MM.1S (cell line): ENCODE measurements around the gene SPATS2.

Source experiments
- DNase-seq: peaks from one replicate; pipeline ENCODE4 v3.0.0-alpha.2; 2015
- H2AFZ ChIP-seq: fragments of 300-600 bp; sonication (generic); 2 replicates; pipeline ENCODE4 v1.6.0; 2016; ENCODE audit warnings: antibody characterized with exemption, low read length
- H3F3A ChIP-seq: fragments of 300-600 bp; sonication (generic); 2 replicates; pipeline ENCODE4 v1.6.1; 2016; ENCODE audit warnings: mild to moderate bottlenecking, antibody characterized with exemption, low read length, moderate library complexity, mixed read lengths; ENCODE audit not compliant: insufficient read depth
- H3K27ac ChIP-seq: fragments of 300-600 bp; sonication (generic); 2 replicates; pipeline ENCODE4 v1.5.1; 2016; ENCODE audit warnings: mild to moderate bottlenecking, low read length
- H3K27me3 ChIP-seq: fragments of 300-600 bp; sonication (generic); replicated peaks from 2 replicates; pipeline ENCODE4 v1.6.0; 2016; ENCODE audit warnings: low read length; ENCODE audit not compliant: insufficient read depth
- H3K36me3 ChIP-seq: fragments of 300-600 bp; sonication (generic); replicated peaks from 2 replicates; pipeline ENCODE4 v1.6.1; 2016; ENCODE audit warnings: mild to moderate bottlenecking, low read length, mixed read lengths; ENCODE audit not compliant: insufficient read depth
- H3K4me1 ChIP-seq: fragments of 300-600 bp; sonication (generic); 2 replicates; pipeline ENCODE4 v1.6.1; 2016; ENCODE audit warnings: low read length, mixed read lengths
- H3K4me2 ChIP-seq: fragments of 300-600 bp; sonication (generic); 2 replicates; pipeline ENCODE4 v1.6.0; 2016; ENCODE audit warnings: low read depth, low read length
- H3K4me3 ChIP-seq: fragments of 300-600 bp; sonication (generic); 2 replicates; pipeline ENCODE4 v1.5.1; 2016; ENCODE audit warnings: low read length, mixed read lengths
- H3K79me2 ChIP-seq: fragments of 300-600 bp; sonication (generic); 2 replicates; pipeline ENCODE4 v1.6.1; 2016; ENCODE audit warnings: mixed run types, low read length, mixed read lengths
- H3K9ac ChIP-seq: fragments of 300-600 bp; sonication (generic); 2 replicates; pipeline ENCODE4 v1.6.1; 2016; ENCODE audit warnings: low read length, mixed read lengths
- H3K9me2 ChIP-seq: fragments of 300-600 bp; sonication (generic); replicated peaks from 2 replicates; pipeline ENCODE4 v1.6.1; 2016; ENCODE audit warnings: mild to moderate bottlenecking, low read length, mixed read lengths; ENCODE audit not compliant: insufficient read depth
- H3K9me3 ChIP-seq: fragments of 300-600 bp; sonication (generic); replicated peaks from 2 replicates; pipeline ENCODE4 v1.6.1; 2016; ENCODE audit warnings: mild to moderate bottlenecking, low read length, mixed read lengths; ENCODE audit not compliant: insufficient read depth
- H4K20me1 ChIP-seq: fragments of 300-600 bp; sonication (generic); 2 replicates; pipeline ENCODE4 v1.6.1; 2016; ENCODE audit warnings: mild to moderate bottlenecking, low read length, moderate library complexity, mixed read lengths; ENCODE audit not compliant: insufficient read depth
- EZH2 ChIP-seq: fragments of 300-600 bp; sonication (generic); optimal IDR thresholded peaks from 2 replicates; pipeline ENCODE3; 2017; ENCODE audit warnings: low read depth, mild to moderate bottlenecking, antibody characterized with exemption, low read length, mixed read lengths
- EZH2phosphoT487 ChIP-seq: fragments of 300-600 bp; sonication (generic); IDR thresholded peaks from 2 replicates; pipeline ENCODE4 v1.6.1; 2018; ENCODE audit warnings: antibody characterized with exemption, low read length
- TF ChIP-seq, protein P1 (sequence below): fragments of 300-600 bp; sonication (generic); IDR thresholded peaks from 2 replicates; pipeline ENCODE4 v1.5.1; 2016; ENCODE audit warnings: antibody characterized with exemption, low read length, mixed read lengths

The SPATS2 gene

DNA sequence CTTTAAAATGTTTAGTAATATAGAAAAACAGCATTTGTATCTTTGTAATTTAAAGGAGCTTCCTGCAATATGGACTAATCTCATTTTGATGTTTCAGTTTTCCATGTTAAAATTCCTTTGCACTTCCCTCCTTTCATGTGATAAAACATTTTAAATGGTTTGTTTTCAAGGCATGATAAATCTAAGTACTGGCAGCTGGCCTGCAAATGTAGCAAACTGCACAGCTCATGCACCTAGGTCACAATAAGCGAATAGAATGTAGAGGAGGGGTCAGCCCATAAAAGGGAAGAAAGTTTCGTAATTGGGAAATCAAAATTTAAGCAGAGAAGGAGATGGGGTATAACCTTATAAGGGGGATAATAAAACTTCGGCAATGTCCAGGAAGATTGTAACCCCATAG is 91.6 kb downstream of the SPATS2 start:
- no peak overlapping the region for H3K27ac ChIP-seq
- H3F3A ChIP-seq = no peaks in the 10 kb centered on the region
- H3K4me2 ChIP-seq = no peak overlapping the region
- H3K9me2 ChIP-seq = no peaks in the 10 kb centered on the region
- DNase-seq = no peak
- H3K4me3 ChIP-seq = no peak overlapping the region
- H3K9me3 ChIP-seq = no peaks in the 10 kb centered on the region
- no peak for TF ChIP-seq EZH2phosphoT487
- TF ChIP-seq EZH2 = no peak
- TF ChIP-seq, protein P1, sequence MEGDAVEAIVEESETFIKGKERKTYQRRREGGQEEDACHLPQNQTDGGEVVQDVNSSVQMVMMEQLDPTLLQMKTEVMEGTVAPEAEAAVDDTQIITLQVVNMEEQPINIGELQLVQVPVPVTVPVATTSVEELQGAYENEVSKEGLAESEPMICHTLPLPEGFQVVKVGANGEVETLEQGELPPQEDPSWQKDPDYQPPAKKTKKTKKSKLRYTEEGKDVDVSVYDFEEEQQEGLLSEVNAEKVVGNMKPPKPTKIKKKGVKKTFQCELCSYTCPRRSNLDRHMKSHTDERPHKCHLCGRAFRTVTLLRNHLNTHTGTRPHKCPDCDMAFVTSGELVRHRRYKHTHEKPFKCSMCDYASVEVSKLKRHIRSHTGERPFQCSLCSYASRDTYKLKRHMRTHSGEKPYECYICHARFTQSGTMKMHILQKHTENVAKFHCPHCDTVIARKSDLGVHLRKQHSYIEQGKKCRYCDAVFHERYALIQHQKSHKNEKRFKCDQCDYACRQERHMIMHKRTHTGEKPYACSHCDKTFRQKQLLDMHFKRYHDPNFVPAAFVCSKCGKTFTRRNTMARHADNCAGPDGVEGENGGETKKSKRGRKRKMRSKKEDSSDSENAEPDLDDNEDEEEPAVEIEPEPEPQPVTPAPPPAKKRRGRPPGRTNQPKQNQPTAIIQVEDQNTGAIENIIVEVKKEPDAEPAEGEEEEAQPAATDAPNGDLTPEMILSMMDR = no peak
- H3K27me3 ChIP-seq = no peaks in the 10 kb centered on the region
- peaks cover 3% of the 10 kb centered on the region; the same call in 1 of the 2 replicates for H4K20me1 ChIP-seq
- no peak overlapping the region for H3K9ac ChIP-seq
- H3K4me1 ChIP-seq = no peaks in the 10 kb centered on the region
- peaks cover 5% of the 10 kb centered on the region; the same call in 1 of the 2 replicates for H3K36me3 ChIP-seq
- H3K79me2 ChIP-seq = peaks cover 80% of the 10 kb centered on the region
- H2AFZ ChIP-seq = no peak overlapping the region

DNA sequence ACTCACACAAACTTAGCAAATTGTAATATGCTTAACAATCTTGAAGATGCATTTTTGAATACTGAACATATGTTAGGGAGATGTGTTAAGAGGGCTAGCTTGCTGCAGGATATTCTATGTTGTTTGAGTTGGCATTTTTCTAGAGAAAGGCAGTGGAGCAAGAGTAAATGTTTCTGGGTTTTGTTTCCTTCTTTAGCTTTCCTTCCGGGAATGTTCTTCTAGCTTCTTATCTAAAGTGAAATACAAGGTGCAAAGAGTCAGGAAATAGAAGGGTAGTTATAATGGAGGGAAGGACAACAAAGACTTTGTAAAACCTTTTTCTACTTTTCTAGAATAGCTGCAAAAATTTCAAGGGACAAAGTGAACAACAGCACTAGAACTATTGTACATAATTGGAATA is 94.0 kb downstream of the SPATS2 start:
- no peaks in the 10 kb centered on the region for H3F3A ChIP-seq
- H3K4me1 ChIP-seq = no peaks in the 10 kb centered on the region
- TF ChIP-seq EZH2phosphoT487 (no peak), EZH2 (no peak)
- TF ChIP-seq, protein P1 = no peak
- no peak overlapping the region for H3K4me3 ChIP-seq
- peaks cover 5% of the 10 kb centered on the region; the same call in 1 of the 2 replicates for H3K36me3 ChIP-seq
- DNase-seq = no peak
- no peaks in the 10 kb centered on the region for H3K9me3 ChIP-seq
- H3K79me2 ChIP-seq = peaks cover 69% of the 10 kb centered on the region
- no peak overlapping the region for H3K27ac ChIP-seq
- no peaks in the 10 kb centered on the region for H3K9me2 ChIP-seq
- no peaks in the 10 kb centered on the region for H3K27me3 ChIP-seq
- no peak overlapping the region for H2AFZ ChIP-seq
- H4K20me1 ChIP-seq = peaks cover 3% of the 10 kb centered on the region; the same call in 1 of the 2 replicates
- H3K4me2 ChIP-seq = no peak overlapping the region
- H3K9ac ChIP-seq = no peak overlapping the region

DNA sequence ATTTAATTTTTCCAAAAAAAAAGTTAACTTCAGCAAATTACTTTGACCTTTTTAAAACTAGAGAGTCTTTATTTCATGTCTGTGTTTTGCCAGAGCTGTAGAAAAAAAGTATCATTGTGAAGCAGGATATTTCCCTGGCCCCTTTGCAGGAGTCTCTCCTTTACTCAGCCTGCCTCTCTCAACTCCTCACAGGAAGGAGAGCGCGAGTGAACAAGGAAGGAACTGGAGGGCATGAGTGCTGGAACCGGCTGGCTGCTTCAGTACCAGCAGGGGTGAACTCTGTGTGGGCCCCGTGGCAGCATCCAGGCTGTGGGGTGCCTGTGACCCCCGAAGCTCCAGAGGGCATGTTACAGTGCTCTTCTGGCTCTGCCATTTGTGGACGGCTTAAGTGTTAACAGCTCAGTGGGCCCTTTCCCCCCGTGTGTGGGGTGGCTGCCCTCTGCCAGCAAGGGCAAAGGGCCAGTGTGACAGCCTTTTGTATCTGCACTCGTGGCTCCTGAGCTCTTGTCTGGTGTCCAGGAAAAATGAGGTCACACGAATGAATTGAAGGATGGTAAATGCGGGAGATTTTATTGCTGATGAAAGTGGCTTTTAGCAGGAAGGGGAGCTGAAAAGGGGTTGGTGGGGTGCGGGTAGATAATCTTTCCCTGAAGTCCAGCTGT is 95.0 kb downstream of the SPATS2 start:
- Histone ChIP-seq H4K20me1 (peaks cover 3% of the 10 kb centered on the region; the same call in 1 of the 2 replicates), H3F3A (no peaks in the 10 kb centered on the region), H3K4me1 (no peaks in the 10 kb centered on the region), H3K79me2 (peaks cover 65% of the 10 kb centered on the region), H3K4me3 (no peak overlapping the region), H3K9ac (no peak overlapping the region), H3K4me2 (no peak overlapping the region), H3K27me3 (no peaks in the 10 kb centered on the region), H3K27ac (no peak overlapping the region), H3K36me3 (peaks cover 5% of the 10 kb centered on the region; the same call in 1 of the 2 replicates), H3K9me3 (no peaks in the 10 kb centered on the region), H3K9me2 (no peaks in the 10 kb centered on the region), H2AFZ (no peak overlapping the region)
- TF ChIP-seq EZH2 (no peak), EZH2phosphoT487 (no peak)
- TF ChIP-seq, protein P1 = no peak
- no peak for DNase-seq
